GM19463 (cell line): Measurements from ENCODE around the gene RHBDD2.
"Not testable (repeated sequence)": the region's sequence is repeated elsewhere in the genome, so short reads cannot be mapped to it uniquely, and the experiment has no call there.

Experiments
- ATAC-seq: cut with Tn5 transposase; IDR thresholded peaks from one replicate; pipeline ENCODE4 v1.9.1; 2021; ENCODE audit warnings: mild to moderate bottlenecking, moderate library complexity; ENCODE audit not compliant: unreplicated experiment

Gene RHBDD2

GRCh38 chr7:75888464-75889222 is 9.8 kb downstream of the RHBDD2 start:
- ATAC-seq: no peak

- ATAC-seq: no peak
Measured at GRCh38 chr7:75889223-75889825, 10.5 kb downstream of the RHBDD2 start.

- no peak for ATAC-seq
Measured at GRCh38 chr7:75889826-75890225, 11.0 kb downstream of the RHBDD2 start.

- not testable (repeated sequence) for ATAC-seq
Measured at GRCh38 chr7:75891237-75891636, 12.4 kb downstream of the RHBDD2 start.

GRCh38 chr7:75891815-75892411 is 13.1 kb downstream of the RHBDD2 start:
- ATAC-seq: no peak

GRCh38 chr7:75892634-75893272 is 13.9 kb downstream of the RHBDD2 start:
- no peak for ATAC-seq

- ATAC-seq: no peak
Measured at GRCh38 chr7:75896803-75897327, 18.0 kb downstream of the RHBDD2 start.

GRCh38 chr7:75900617-75901315 is 21.9 kb downstream of the RHBDD2 start:
- no peak for ATAC-seq

GRCh38 chr7:75905785-75906604 is 27.2 kb downstream of the RHBDD2 start:
- no peak for ATAC-seq

GRCh38 chr7:75906991-75907667 is 28.3 kb downstream of the RHBDD2 start:
- ATAC-seq: no peak

- ATAC-seq: not testable (repeated sequence)
Measured at GRCh38 chr7:75907668-75908039, 28.8 kb downstream of the RHBDD2 start.

GRCh38 chr7:75909521-75910132 is 30.8 kb downstream of the RHBDD2 start:
- no peak for ATAC-seq

GRCh38 chr7:75911186-75911585 is 32.4 kb downstream of the RHBDD2 start:
- ATAC-seq: not testable (repeated sequence)

GRCh38 chr7:75913437-75913836 is 34.6 kb downstream of the RHBDD2 start:
- no peak for ATAC-seq

- no peak for ATAC-seq
Measured at GRCh38 chr7:75914169-75914654, 35.4 kb downstream of the RHBDD2 start.

GRCh38 chr7:75914655-75915415 is 36.0 kb downstream of the RHBDD2 start, which contains the start of gene POR:
Gene POR, plus strand, starts transcription at chr7:75915155. Its CDS starts 38,847 bp downstream, at chr7:75954002.
- ATAC-seq: peak; percentile 92

GRCh38 chr7:75915416-75916156 is 36.8 kb downstream of the RHBDD2 start:
- ATAC-seq: no peak
